Measurements from ENCODE around the gene FRS3.

The FRS3 gene

DNA sequence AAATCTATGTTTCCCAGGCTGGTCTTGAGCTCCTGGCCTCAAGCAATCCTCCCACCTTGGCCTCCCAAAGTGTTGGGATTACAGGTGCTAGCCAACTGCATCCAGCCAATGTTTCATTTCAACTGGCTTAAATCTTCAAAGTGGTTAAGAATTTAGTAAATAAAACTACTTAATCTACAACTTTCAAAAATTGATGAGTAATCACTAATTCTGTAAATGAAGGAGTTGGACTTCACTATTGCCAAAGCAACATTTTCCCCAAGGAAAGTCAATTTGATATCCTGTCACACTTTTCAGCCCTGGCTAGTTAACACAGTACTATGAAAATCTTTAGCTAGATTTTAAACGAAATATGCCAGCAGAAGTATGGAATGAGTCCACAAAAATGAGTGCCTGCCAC, 11.6 kb upstream of the FRS3 start:
- Histone ChIP-seq H3K79me2 (ENCODE audit: insufficient read depth, low read length) (peaks cover 36% of the 10 kb centered on the region), H3K27me3 (ENCODE audit: insufficient read depth, low read length, poor library complexity, severe bottlenecking) (no peaks in the 10 kb centered on the region), H3K36me3 (ENCODE audit: insufficient read depth, low read length) (peaks cover 40% of the 10 kb centered on the region), H3K4me3 (ENCODE audit: low read length, poor library complexity, severe bottlenecking) (no peak overlapping the region), H3K9me3 (ENCODE audit: insufficient read depth, low read depth, low read length) (no peaks in the 10 kb centered on the region), H4K20me1 (ENCODE audit: insufficient read depth, low read length, poor library complexity, severe bottlenecking) (peaks cover 22% of the 10 kb centered on the region), H3K4me1 (ENCODE audit: insufficient read depth, low read length, poor library complexity, severe bottlenecking) (peaks cover 13% of the 10 kb centered on the region), H3K9me2 (replicated peaks; ENCODE audit: low read depth, low read length) (no peaks in the 10 kb centered on the region), H3F3A (ENCODE audit: low read depth) (no peaks in the 10 kb centered on the region), H2AFZ (ENCODE audit: low read length) (no peak overlapping the region), H3K4me2 (ENCODE audit: low read depth, low read length, poor library complexity, severe bottlenecking) (no peak overlapping the region), H3K9ac (ENCODE audit: low read depth, low read length, poor library complexity, severe bottlenecking) (no peak overlapping the region)
- TF ChIP-seq EZH2phosphoT487 (IDR thresholded peaks at IDR 0.05; ENCODE audit: borderline replicate concordance) (no peak), CTCF (conservative IDR thresholded peaks at IDR 0.05; ENCODE audit: low read length) (no peak)

DNA sequence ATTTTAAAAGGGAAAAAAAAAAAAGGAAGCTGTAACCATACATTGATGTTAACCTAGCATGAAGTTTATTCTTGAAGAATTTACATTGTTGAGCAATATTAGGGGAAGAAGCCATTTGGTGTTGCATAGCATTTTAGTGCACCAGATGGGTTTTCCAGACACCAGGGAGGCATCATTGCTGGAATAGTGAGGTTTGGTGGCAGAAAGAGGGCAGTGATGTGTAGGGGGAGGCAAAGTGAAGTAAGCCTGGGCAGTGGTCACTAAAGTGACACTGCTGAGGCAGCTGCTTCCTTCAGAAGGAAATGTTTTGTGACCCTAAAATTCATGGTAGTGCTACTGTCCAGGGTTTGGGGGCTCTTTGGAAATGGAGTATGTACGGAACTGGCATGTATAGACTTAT, 10.3 kb upstream of the FRS3 start:
- TF ChIP-seq EZH2phosphoT487 (IDR thresholded peaks at IDR 0.05; ENCODE audit: borderline replicate concordance) (no peak), CTCF (conservative IDR thresholded peaks at IDR 0.05; ENCODE audit: low read length) (no peak)
- H3F3A ChIP-seq (ENCODE audit: low read depth): no peaks in the 10 kb centered on the region
- H3K4me3 ChIP-seq (ENCODE audit: low read length, poor library complexity, severe bottlenecking): no peak overlapping the region
- no peak overlapping the region for H2AFZ ChIP-seq (ENCODE audit: low read length)
- H3K9me3 ChIP-seq (ENCODE audit: insufficient read depth, low read depth, low read length): no peaks in the 10 kb centered on the region
- H3K9me2 ChIP-seq (replicated peaks; ENCODE audit: low read depth, low read length): no peaks in the 10 kb centered on the region
- H3K27me3 ChIP-seq (ENCODE audit: insufficient read depth, low read length, poor library complexity, severe bottlenecking): no peaks in the 10 kb centered on the region
- H3K79me2 ChIP-seq (ENCODE audit: insufficient read depth, low read length): peaks cover 45% of the 10 kb centered on the region
- no peak overlapping the region for H3K9ac ChIP-seq (ENCODE audit: low read depth, low read length, poor library complexity, severe bottlenecking)
- peaks cover 28% of the 10 kb centered on the region for H4K20me1 ChIP-seq (ENCODE audit: insufficient read depth, low read length, poor library complexity, severe bottlenecking)
- H3K36me3 ChIP-seq (ENCODE audit: insufficient read depth, low read length): peaks cover 30% of the 10 kb centered on the region
- peaks cover 24% of the 10 kb centered on the region for H3K4me1 ChIP-seq (ENCODE audit: insufficient read depth, low read length, poor library complexity, severe bottlenecking)
- peak overlapping the region; percentile 50 for H3K4me2 ChIP-seq (ENCODE audit: low read depth, low read length, poor library complexity, severe bottlenecking)

GRCh38 chr6:41789390-41789724, 9.7 kb upstream of the FRS3 start:
- peaks cover 28% of the 10 kb centered on the region for H4K20me1 ChIP-seq (ENCODE audit: insufficient read depth, low read length, poor library complexity, severe bottlenecking)
- H3F3A ChIP-seq (ENCODE audit: low read depth): no peaks in the 10 kb centered on the region
- no peak overlapping the region for H3K9ac ChIP-seq (ENCODE audit: low read depth, low read length, poor library complexity, severe bottlenecking)
- H3K36me3 ChIP-seq (ENCODE audit: insufficient read depth, low read length): peaks cover 30% of the 10 kb centered on the region
- H3K9me3 ChIP-seq (ENCODE audit: insufficient read depth, low read depth, low read length): no peaks in the 10 kb centered on the region
- no peaks in the 10 kb centered on the region for H3K9me2 ChIP-seq (replicated peaks; ENCODE audit: low read depth, low read length)
- H3K4me2 ChIP-seq (ENCODE audit: low read depth, low read length, poor library complexity, severe bottlenecking): peak overlapping the region; percentile 50
- H3K79me2 ChIP-seq (ENCODE audit: insufficient read depth, low read length): peaks cover 45% of the 10 kb centered on the region
- no peak overlapping the region for H2AFZ ChIP-seq (ENCODE audit: low read length)
- TF ChIP-seq CTCF (conservative IDR thresholded peaks at IDR 0.05; ENCODE audit: low read length): no peak
- TF ChIP-seq EZH2phosphoT487 (IDR thresholded peaks at IDR 0.05; ENCODE audit: borderline replicate concordance): no peak
- H3K27me3 ChIP-seq (ENCODE audit: insufficient read depth, low read length, poor library complexity, severe bottlenecking): no peaks in the 10 kb centered on the region
- peak overlapping the region; percentile 92 for H3K4me3 ChIP-seq (ENCODE audit: low read length, poor library complexity, severe bottlenecking)
- H3K4me1 ChIP-seq (ENCODE audit: insufficient read depth, low read length, poor library complexity, severe bottlenecking): peaks cover 25% of the 10 kb centered on the region
